K562 (cell line): ENCODE data around the gene METAP2. TPM values are rescaled to one million over a fixed set of nuclear protein-coding genes. Genes with fewer than 3 reads are reported as not detected.

Experiments used
- BCL6 ChIP-seq: fragments of 250-450 bp; sonication (Bioruptor Pico); IDR thresholded peaks from 2 replicates; pipeline ENCODE4 v1.4.0; 2020
- CBX3 ChIP-seq, 2 experiments: IDR thresholded peaks; 1 replicate in 1 of 2; 2 replicates in 1 of 2; pipeline ENCODE4 v1.6.1; 2012; ENCODE audit warnings: inconsistent platforms in 2 of 2, low read length in 2 of 2, borderline replicate concordance in 1 of 2, control low read depth in 1 of 2
- CXXC5 ChIP-seq: fragments of 250-450 bp; sonication (Bioruptor Pico); IDR thresholded peaks from 2 replicates; pipeline ENCODE4 v1.8.0; 2022; ENCODE audit warnings: inconsistent platforms, mild to moderate bottlenecking, moderate library complexity
- EGR1 ChIP-seq: fragments of 450-650 bp; conservative IDR thresholded peaks from 2 replicates; pipeline ENCODE4 v1.6.1; 2017; ENCODE audit warnings: mild to moderate bottlenecking
- ELF4 ChIP-seq: fragments of 450-650 bp; formaldehyde crosslinking; IDR thresholded peaks from 2 replicates; pipeline ENCODE4 v1.4.0; 2022; ENCODE audit warnings: missing genetic modification characterization
- GABPB2 ChIP-seq: fragments of 250-450 bp; sonication (Bioruptor Pico); conservative IDR thresholded peaks from 2 replicates; pipeline ENCODE4 v1.5.1; 2021; ENCODE audit warnings: mild to moderate bottlenecking
- PML ChIP-seq: IDR thresholded peaks from 2 replicates; pipeline ENCODE4 v1.6.1; 2012; ENCODE audit warnings: low read length, inconsistent platforms
- POLR2A ChIP-seq: fragments of 450-650 bp; conservative IDR thresholded peaks from 2 replicates; pipeline ENCODE4 v1.6.1; 2016
- RBM39 ChIP-seq: fragments of 200-400 bp; formaldehyde crosslinking; optimal IDR thresholded peaks from 2 replicates; pipeline ENCODE3; 2018; ENCODE audit warnings: low read depth, low read length
- STAT5B ChIP-seq: fragments of 250-450 bp; sonication (Bioruptor Pico); IDR thresholded peaks from 2 replicates; pipeline ENCODE4 v1.8.0; 2021; ENCODE audit warnings: mild to moderate bottlenecking, inconsistent platforms
- TEAD4 ChIP-seq, 2 experiments: sonication (generic) in 1 of 2; formaldehyde crosslinking in 1 of 2; IDR thresholded peaks; 2 replicates each; pipeline versions ENCODE4 v1.6.1 to v1.8.0; 2012 to 2022; ENCODE audit warnings: borderline replicate concordance in 1 of 2, inconsistent platforms in 1 of 2, low read length in 1 of 2, mild to moderate bottlenecking in 1 of 2, missing genetic modification reagents in 1 of 2
- ZNF143 ChIP-seq: sonication (generic); formaldehyde crosslinking; IDR thresholded peaks from 2 replicates; pipeline ENCODE4 v1.9.0; 2022; ENCODE audit warnings: mild to moderate bottlenecking, missing genetic modification reagents
- ZNF217 ChIP-seq: sonication (generic); formaldehyde crosslinking; IDR thresholded peaks from 2 replicates; pipeline ENCODE4 v1.8.0; 2022; ENCODE audit warnings: mild to moderate bottlenecking, missing genetic modification reagents
- ZNF282 ChIP-seq: sonication (generic); formaldehyde crosslinking; IDR thresholded peaks from 2 replicates; pipeline ENCODE4 v1.8.1; 2023; ENCODE audit warnings: missing genetic modification reagents
- ZNF644 ChIP-seq: fragments of 200-800 bp; sonication (Bioruptor generic); IDR thresholded peaks from 2 replicates; pipeline ENCODE4 v1.6.1; 2016; ENCODE audit warnings: low read depth, missing genetic modification characterization, missing compliant biosample characterization
- ZNF785 ChIP-seq: fragments of 250-450 bp; sonication (Bioruptor Pico); IDR thresholded peaks from 2 replicates; pipeline ENCODE4 v1.4.0; 2020; ENCODE audit warnings: mild to moderate bottlenecking
- polyA plus RNA-seq, 8 experiments: library from polyadenylated mRNA; depleted of rRNA in 4 of 8; stranded (reverse) in 5 of 8; unstranded in 3 of 8; fragments of >200 nt; fragmentation: Nextera tagmentation in 2 of 8; fragmentation: Illumina TruSeq in 1 of 8; extraction: Ambion mirVana in 2 of 8; extraction: Trizol in 1 of 8; gene quantifications; 2 replicates each; pipeline versions ENCODE4 v1.2.1 to v1.2.3, GENCODE V29; 2011 to 2014; ENCODE audit warnings: inconsistent platforms in 1 of 8, missing spikeins in 1 of 8
- total RNA-seq, 7 experiments: library from RNA; depleted of rRNA in 6 of 7; stranded (reverse); fragments of >200 nt in 6 of 7; fragmentation: Illumina TruSeq in 2 of 7; extraction: Trizol in 2 of 7; gene quantifications; 2 replicates each; pipeline versions ENCODE4 v1.2.1 to v1.2.3, GENCODE V29; 2011 to 2021; ENCODE audit warnings: low replicate concordance in 1 of 7
- TF ChIP-seq, protein P1 (sequence below): IDR thresholded peaks from 2 replicates; pipeline ENCODE4 v1.6.1; 2011; ENCODE audit warnings: borderline replicate concordance, low read depth, mild to moderate bottlenecking, moderate library complexity, low read length; ENCODE audit not compliant: insufficient read depth, poor library complexity, severe bottlenecking
- TF ChIP-seq, protein P2 (sequence below), 2 experiments: fragments of 450-650 bp; conservative IDR thresholded peaks; 2 replicates each; pipeline ENCODE4 v1.6.1; 2017; ENCODE audit warnings: mild to moderate bottlenecking in 2 of 2, moderate library complexity in 2 of 2
- TF ChIP-seq, protein P3 (sequence below): fragments of 250-450 bp; sonication (Bioruptor Pico); IDR thresholded peaks from 2 replicates; pipeline ENCODE4 v1.8.0; 2022; ENCODE audit warnings: moderate library complexity, mild to moderate bottlenecking, inconsistent platforms
- TF ChIP-seq, protein P4 (sequence below): fragments of 250-450 bp; sonication (Bioruptor Pico); IDR thresholded peaks from 2 replicates; pipeline ENCODE4 v1.5.0; 2021
- TF ChIP-seq, protein P5 (sequence below): fragments of 450-650 bp; IDR thresholded peaks from one replicate; pipeline ENCODE4 v1.6.1; 2018; ENCODE audit warnings: mild to moderate bottlenecking, moderate library complexity; ENCODE audit not compliant: partially characterized antibody

METAP2 gene
- total and polyA plus RNA-seq, 9 of the 15 experiments (the other 6 are each of a cell fraction or from before 2014, with no cell fraction given): 75.5 to 205 (median 164) TPM

DNA sequence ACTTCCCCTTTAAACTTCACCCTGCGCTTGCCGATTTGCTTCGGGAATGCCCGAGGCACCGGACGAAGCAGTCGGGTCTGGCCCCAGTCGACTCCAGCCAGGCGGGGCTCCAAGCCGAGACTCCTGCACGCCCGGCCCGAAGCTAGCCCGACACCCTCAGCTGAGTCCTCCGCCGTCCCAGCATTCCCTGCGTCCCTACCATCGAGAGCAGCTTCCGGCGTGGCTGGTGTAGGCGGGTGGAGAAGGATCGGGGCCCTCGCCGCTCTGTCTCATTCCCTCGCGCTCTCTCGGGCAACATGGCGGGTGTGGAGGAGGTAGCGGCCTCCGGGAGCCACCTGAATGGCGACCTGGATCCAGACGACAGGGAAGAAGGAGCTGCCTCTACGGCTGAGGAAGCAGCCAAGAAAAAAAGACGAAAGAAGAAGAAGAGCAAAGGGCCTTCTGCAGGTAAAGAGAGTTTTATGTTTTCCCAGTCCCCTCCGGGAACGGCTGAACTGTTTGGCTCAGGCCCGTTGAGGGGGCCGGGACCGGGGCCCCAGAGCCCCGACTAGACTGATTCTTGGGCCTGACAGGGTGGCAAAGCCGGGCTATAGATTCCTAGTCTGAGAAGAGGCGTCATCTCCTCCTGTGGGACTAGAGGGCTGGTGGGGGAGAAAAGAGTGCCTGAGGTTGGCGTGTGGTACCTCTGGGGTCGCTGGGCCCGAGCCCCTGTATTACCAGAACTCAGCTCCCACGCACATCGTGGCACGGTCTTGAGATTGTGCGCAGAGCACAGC is at the start of gene METAP2 (continued):
- TF ChIP-seq, protein P1, sequence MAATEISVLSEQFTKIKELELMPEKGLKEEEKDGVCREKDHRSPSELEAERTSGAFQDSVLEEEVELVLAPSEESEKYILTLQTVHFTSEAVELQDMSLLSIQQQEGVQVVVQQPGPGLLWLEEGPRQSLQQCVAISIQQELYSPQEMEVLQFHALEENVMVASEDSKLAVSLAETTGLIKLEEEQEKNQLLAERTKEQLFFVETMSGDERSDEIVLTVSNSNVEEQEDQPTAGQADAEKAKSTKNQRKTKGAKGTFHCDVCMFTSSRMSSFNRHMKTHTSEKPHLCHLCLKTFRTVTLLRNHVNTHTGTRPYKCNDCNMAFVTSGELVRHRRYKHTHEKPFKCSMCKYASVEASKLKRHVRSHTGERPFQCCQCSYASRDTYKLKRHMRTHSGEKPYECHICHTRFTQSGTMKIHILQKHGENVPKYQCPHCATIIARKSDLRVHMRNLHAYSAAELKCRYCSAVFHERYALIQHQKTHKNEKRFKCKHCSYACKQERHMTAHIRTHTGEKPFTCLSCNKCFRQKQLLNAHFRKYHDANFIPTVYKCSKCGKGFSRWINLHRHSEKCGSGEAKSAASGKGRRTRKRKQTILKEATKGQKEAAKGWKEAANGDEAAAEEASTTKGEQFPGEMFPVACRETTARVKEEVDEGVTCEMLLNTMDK: no peak
- TF ChIP-seq, protein P2, sequence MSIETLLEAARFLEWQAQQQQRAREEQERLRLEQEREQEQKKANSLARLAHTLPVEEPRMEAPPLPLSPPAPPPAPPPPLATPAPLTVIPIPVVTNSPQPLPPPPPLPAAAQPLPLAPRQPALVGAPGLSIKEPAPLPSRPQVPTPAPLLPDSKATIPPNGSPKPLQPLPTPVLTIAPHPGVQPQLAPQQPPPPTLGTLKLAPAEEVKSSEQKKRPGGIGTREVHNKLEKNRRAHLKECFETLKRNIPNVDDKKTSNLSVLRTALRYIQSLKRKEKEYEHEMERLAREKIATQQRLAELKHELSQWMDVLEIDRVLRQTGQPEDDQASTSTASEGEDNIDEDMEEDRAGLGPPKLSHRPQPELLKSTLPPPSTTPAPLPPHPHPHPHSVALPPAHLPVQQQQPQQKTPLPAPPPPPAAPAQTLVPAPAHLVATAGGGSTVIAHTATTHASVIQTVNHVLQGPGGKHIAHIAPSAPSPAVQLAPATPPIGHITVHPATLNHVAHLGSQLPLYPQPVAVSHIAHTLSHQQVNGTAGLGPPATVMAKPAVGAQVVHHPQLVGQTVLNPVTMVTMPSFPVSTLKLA (conservative IDR thresholded peaks at IDR 0.05): peak in 1 of 2 experiments; percentile 77
- TF ChIP-seq, protein P3, sequence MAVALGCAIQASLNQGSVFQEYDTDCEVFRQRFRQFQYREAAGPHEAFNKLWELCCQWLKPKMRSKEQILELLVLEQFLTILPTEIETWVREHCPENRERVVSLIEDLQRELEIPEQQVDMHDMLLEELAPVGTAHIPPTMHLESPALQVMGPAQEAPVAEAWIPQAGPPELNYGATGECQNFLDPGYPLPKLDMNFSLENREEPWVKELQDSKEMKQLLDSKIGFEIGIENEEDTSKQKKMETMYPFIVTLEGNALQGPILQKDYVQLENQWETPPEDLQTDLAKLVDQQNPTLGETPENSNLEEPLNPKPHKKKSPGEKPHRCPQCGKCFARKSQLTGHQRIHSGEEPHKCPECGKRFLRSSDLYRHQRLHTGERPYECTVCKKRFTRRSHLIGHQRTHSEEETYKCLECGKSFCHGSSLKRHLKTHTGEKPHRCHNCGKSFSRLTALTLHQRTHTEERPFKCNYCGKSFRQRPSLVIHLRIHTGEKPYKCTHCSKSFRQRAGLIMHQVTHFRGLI (CRISPR knock-in tag): no peak
- TF ChIP-seq CXXC5 (CRISPR knock-in tag) (peak; percentile 57; the same call in 1 of the 2 replicates), ELF4 (0 out of 2 replicates have a peak, but pooled peaks have one; percentile 34), ZNF143 (CRISPR knock-in tag) (peak; percentile 83), POLR2A (peak; percentile 98), STAT5B (CRISPR knock-in tag) (no peak), CBX3 (IDR thresholded peaks at IDR 0.05; ENCODE audit: borderline replicate concordance in 1 of 2, low read length in 2 of 2) (peak in 1 of 2 experiments; percentile 40; a peak in 1 of 3 replicates), ZNF644 (no peak), RBM39 (peak; percentile 83), ZNF785 (no peak), TEAD4 (IDR thresholded peaks at IDR 0.05; ENCODE audit: low read length) (0 out of 2 replicates have a peak, but pooled peaks have one; percentile 21), TEAD4 (CRISPR knock-in tag; IDR thresholded peaks at IDR 0.05; ENCODE audit: borderline replicate concordance) (0 out of 2 replicates have a peak, but pooled peaks have one; percentile 2), PML (peak; percentile 82), ZNF282 (CRISPR knock-in tag) (no peak), ZNF217 (no peak), EGR1 (peak; percentile 85), GABPB2 (CRISPR knock-in tag) (no peak), BCL6 (CRISPR knock-in tag) (no peak)
- TF ChIP-seq, protein P4, sequence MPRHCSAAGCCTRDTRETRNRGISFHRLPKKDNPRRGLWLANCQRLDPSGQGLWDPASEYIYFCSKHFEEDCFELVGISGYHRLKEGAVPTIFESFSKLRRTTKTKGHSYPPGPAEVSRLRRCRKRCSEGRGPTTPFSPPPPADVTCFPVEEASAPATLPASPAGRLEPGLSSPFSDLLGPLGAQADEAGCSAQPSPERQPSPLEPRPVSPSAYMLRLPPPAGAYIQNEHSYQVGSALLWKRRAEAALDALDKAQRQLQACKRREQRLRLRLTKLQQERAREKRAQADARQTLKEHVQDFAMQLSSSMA (CRISPR knock-in tag): no peak
- TF ChIP-seq, protein P5, sequence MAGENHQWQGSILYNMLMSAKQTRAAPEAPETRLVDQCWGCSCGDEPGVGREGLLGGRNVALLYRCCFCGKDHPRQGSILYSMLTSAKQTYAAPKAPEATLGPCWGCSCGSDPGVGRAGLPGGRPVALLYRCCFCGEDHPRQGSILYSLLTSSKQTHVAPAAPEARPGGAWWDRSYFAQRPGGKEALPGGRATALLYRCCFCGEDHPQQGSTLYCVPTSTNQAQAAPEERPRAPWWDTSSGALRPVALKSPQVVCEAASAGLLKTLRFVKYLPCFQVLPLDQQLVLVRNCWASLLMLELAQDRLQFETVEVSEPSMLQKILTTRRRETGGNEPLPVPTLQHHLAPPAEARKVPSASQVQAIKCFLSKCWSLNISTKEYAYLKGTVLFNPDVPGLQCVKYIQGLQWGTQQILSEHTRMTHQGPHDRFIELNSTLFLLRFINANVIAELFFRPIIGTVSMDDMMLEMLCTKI: no peak
